ENCODE results near the gene ELAVL3.
"Not testable (repeated sequence)": the region's sequence is repeated elsewhere in the genome, so short reads cannot be mapped to it uniquely, and the experiment has no call there.

- not testable (repeated sequence) for TF ChIP-seq CTCF, POLR2A (IDR thresholded peaks at IDR 0.05)
Measured at GRCh38 chr19:11468266-11468845, 12.5 kb downstream of the ELAVL3 start.
